Stimulated activated CD4-positive, alpha-beta T cell treated with anti-CD3 and anti-CD28 coated beads, Interleukin-12 subunit alpha, Interleukin-12 subunit beta, amount 100 ng/mL, for 4 hours (primary cell): ENCODE results near the gene TBKBP1.

Experiments used
- DNase-seq: peaks from one replicate; pipeline ENCODE4 v3.0.0-alpha.2; 2020

Gene TBKBP1

GRCh38 chr17:47700471-47701449, 6.8 kb downstream of the TBKBP1 start:
- DNase-seq, result no peak

GRCh38 chr17:47701608-47702007, 7.6 kb downstream of the TBKBP1 start:
- no peak for DNase-seq

GRCh38 chr17:47702391-47702995, 8.5 kb downstream of the TBKBP1 start:
- no peak for DNase-seq

- peak; percentile 65 for DNase-seq
Observed at GRCh38 chr17:47703191-47703591, 9.2 kb downstream of the TBKBP1 start.

GRCh38 chr17:47703671-47704070, 9.7 kb downstream of the TBKBP1 start:
- DNase-seq, result no peak

- DNase-seq, result no peak
Observed at GRCh38 chr17:47704116-47704515, 10.2 kb downstream of the TBKBP1 start.

GRCh38 chr17:47704736-47705135, 10.8 kb downstream of the TBKBP1 start:
- DNase-seq, result no peak

GRCh38 chr17:47705536-47706530, 11.9 kb downstream of the TBKBP1 start:
- peak; percentile 57 for DNase-seq

- DNase-seq, result no peak
Observed at GRCh38 chr17:47707056-47707804, 13.3 kb downstream of the TBKBP1 start.

GRCh38 chr17:47707884-47708283, 13.9 kb downstream of the TBKBP1 start:
- no peak for DNase-seq

GRCh38 chr17:47708312-47708863, 14.4 kb downstream of the TBKBP1 start:
- DNase-seq, result no peak

GRCh38 chr17:47708864-47709541, 15.0 kb downstream of the TBKBP1 start:
- no peak for DNase-seq

- no peak for DNase-seq
Observed at GRCh38 chr17:47709594-47709993, 15.6 kb downstream of the TBKBP1 start.

- DNase-seq, result no peak
Observed at GRCh38 chr17:47711366-47712099, 17.6 kb downstream of the TBKBP1 start.

- DNase-seq, result no peak
Observed at GRCh38 chr17:47712330-47713023, 18.5 kb downstream of the TBKBP1 start.

GRCh38 chr17:47713980-47714700, 20.2 kb downstream of the TBKBP1 start:
- no peak for DNase-seq

- DNase-seq, result no peak
Observed at GRCh38 chr17:47714773-47715396, 20.9 kb downstream of the TBKBP1 start.

GRCh38 chr17:47715669-47716325, 21.8 kb downstream of the TBKBP1 start:
- DNase-seq, result no peak
